Measurements from ENCODE around the gene ZFP57.

GRCh38 chr6:29726571-29727194 is 45.7 kb upstream of the ZFP57 start:
- TF ChIP-seq CTCF (conservative IDR thresholded peaks at IDR 0.05 in 1 of 2, IDR thresholded peaks at IDR 0.05 in 1 of 2; ENCODE audit: extremely low read depth in 1 of 2, insufficient read depth in 1 of 2, low read depth in 1 of 2, low read length in 2 of 2) (no peak), EZH2 (IDR thresholded peaks at IDR 0.05; ENCODE audit: borderline replicate concordance, low read length) (no peak)
